PFSK-1 (cell line): ENCODE data around the gene TMOD2.

Source experiments
- POLR2AphosphoS5 ChIP-seq: IDR thresholded peaks from 2 replicates; pipeline ENCODE4 v1.6.1; 2012; ENCODE audit warnings: low read depth, mild to moderate bottlenecking, control low read depth, low read length, moderate library complexity
- REST ChIP-seq, 2 experiments: IDR thresholded peaks; 2 replicates each; pipeline versions ENCODE4 v1.6.1 to v1.8.0; 2011 to 2012; ENCODE audit warnings: low read depth in 2 of 2, low read length in 2 of 2, control low read depth in 1 of 2, inconsistent platforms in 1 of 2, mild to moderate bottlenecking in 1 of 2, moderate library complexity in 1 of 2; ENCODE audit not compliant: insufficient read depth in 1 of 2
- TAF1 ChIP-seq: IDR thresholded peaks from 2 replicates; pipeline ENCODE4 v1.6.1; 2012; ENCODE audit warnings: low read length, control low read depth, borderline replicate concordance; ENCODE audit not compliant: insufficient read depth

GRCh38 chr15:51737522-51738305, 13.7 kb upstream of the TMOD2 start, which contains the start of gene LYSMD2:
- TF ChIP-seq TAF1 (no peak), REST (IDR thresholded peaks at IDR 0.05; ENCODE audit: insufficient read depth in 1 of 2, low read depth in 2 of 2, low read length in 2 of 2) (no peak; a peak in 1 of 4 replicates), POLR2AphosphoS5 (peak; percentile 28; the same call in 1 of the 2 replicates)
